Head of caudate nucleus (tissue), 42 donors: ENCODE results near the gene PAGE4.
A peak's percentile ranks its signal among the peaks of the same experiment; 100 is the strongest.

ENCODE experiments used
- DNase-seq, 42 donors: peaks; one replicate each; pipeline versions ENCODE4 v3.0.0 to v3.0.0-alpha.2; 2020 to 2021; ENCODE audit warnings: mixed read lengths in 7 of 42
- intact Hi-C: fragments of 100-400 bp; cut with DNase I; formaldehyde crosslinking; loops from one replicate; pipeline ENCODE4 v1.15.0; 2022

Gene PAGE4, protein sequence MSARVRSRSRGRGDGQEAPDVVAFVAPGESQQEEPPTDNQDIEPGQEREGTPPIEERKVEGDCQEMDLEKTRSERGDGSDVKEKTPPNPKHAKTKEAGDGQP

DNA sequence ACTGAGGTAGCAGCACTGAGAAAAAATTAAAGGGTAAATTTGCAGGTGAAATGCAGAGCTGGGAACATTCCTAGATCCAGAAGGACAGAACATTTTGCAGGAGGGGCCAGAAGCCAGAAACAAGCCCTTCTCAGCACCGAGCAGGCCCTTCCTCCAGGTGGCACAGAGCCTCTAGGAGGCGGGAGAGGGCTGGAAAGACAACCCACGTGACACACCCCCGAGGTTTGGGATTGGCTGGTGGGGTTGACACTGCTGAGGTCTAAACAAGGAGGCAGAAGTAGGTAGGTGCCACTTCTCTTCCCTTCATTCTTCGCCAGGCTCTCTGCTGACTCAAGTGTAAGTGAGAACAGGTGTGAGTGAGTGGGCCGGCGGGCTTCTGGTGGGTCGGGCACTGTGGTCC is at the start of gene PAGE4:
TSS of gene PAGE4 (plus strand) at position 288 of the 400 bp plus-strand sequence. CDS start 1,126 bp downstream, outside the sequence.
- no peak for DNase-seq
- intact Hi-C loops, result no loop called here

DNA sequence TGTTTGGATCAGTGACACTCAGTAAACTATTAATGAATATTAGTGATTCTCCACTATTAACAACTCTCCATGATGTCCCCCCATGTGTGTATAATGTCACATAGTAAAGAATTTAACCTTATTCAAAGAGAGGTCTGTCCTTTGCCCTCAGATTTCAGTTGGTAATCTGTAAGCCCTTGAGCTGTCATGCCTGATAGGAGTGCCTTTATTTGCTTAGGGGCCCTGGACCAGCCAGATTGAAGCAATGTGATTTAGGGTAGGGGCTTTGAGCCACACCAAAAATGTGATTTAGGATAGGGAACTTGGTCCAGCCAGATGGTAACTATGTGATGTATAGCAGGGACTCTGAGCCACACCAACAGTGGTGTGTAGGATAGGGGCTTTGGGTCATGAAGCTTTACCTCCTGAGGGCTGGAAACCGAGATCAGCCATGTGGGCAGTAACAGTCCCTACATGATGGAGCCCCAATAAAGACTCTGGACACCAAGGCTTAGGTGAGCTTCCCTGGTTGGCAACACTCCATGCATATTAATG is 44.3 kb upstream of the PAGE4 start:
- intact Hi-C loops, result no loop called here
- no peak for DNase-seq

DNA sequence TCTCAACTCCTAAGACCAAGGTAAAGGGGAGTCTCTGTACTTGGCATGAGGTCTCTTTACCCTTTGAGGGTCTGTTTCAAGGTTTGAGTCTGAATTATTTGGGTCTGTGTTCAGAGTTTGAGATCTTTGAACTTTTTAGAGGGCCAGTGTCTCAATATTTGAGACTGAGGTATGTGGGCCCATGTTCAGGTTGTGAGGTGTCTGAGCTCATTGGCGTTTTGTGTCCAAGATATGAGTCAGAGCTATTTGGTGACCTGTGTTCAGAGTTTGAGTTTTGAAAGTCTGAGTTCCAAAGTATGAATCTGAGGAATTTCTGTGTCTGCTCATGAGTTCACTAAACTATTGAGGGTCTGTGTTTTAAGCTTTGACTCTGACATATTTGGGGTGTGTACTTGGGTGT is 36.7 kb upstream of the PAGE4 start:
- intact Hi-C loops, result no loop called here
- DNase-seq, result no peak

DNA sequence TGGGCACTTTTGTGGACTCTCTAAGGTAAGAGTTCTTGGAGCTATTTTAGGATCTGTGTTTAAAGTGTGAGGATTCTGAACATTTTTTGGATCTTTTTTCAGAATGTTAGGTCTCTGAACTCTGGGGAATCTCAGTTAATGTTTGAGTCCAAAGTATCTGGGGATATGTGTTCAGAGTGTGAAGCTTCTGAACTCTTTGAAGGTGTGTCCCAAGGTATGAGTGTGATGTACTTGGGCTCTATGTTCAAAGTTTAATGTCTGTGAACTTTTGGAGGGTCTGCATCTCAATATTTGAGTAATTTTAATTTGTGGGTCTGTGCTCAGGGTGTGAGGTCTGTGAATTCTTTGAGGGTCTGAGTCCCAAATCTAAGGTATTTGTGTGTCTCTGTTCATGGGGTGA is 35.4 kb upstream of the PAGE4 start:
- no peak for DNase-seq
- intact Hi-C loops, result no loop called here

DNA sequence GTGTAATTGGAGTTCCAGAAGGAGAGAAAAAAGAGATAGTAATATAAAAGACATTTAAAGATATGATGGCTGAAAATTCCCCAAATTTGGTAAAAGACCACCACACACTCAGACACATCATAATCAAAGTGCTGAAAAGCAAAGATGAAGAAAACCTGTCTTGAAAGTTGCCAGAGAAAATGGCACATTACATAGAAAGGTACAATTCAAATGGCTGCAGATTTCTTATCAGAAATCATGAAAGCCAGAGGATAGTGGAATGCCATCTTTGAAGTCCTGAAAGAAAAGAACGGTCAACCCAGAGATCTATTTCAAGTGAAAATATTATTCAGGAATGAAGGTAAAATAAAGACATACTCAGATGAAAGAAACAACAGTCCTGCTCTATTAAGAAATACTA is 29.3 kb upstream of the PAGE4 start:
- intact Hi-C loops, result no loop called here

DNA sequence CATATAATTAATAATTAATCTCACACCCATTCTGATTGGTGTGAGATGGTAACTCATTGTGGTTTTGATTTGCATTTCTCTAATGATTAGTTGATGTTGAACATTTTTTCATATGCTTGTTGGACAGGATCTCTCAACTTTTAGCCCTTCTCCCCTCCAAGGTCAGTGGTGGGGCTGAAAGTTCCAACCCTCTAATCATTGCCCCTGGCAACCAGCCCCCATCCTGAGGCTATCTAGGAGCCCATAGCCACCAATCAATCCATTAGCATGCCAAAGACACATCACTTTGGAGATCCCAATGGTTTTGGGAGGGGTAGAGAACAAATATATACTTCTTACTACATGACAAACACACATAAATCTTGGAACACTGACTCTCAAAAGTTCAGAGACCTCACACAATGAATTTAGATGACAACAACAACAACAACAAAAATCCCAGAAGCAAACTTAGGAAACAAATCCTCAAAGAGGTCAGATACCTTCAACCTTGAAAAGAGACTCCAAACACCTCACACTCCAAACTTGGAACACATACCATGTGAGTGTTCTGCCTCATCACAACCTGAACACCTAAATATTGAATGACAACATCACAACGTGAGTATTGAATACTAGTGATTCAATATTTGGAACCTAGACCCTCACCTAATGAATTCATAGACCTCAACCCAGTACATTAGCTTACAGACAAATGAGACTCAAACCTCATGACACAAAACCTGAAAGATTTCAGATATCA is 19.0 kb upstream of the PAGE4 start:
- DNase-seq, result no peak
- intact Hi-C loops, result no loop called here

More for the DNA sequence above, 29.3 kb upstream of the PAGE4 start:
- no peak for DNase-seq

DNA sequence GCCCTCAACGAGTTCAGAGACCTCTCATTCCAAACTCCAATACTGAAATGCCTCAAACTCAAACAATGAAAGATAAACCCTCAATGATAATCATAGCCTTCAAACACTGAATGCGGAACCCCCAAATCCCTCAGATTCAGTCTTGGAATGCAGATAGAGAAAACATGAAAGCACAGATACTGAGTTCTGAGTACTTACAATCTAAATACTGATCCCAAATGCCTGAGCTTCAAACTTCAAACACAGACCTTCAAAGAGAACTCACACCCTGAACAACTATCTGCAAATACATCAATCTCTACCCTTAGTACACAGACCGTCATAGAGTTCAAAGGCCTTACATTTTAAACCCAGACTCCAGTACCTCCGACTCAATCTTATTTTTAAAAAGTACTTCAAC is 16.9 kb upstream of the PAGE4 start:
- DNase-seq, result no peak
- intact Hi-C loops, result no loop called here

DNA sequence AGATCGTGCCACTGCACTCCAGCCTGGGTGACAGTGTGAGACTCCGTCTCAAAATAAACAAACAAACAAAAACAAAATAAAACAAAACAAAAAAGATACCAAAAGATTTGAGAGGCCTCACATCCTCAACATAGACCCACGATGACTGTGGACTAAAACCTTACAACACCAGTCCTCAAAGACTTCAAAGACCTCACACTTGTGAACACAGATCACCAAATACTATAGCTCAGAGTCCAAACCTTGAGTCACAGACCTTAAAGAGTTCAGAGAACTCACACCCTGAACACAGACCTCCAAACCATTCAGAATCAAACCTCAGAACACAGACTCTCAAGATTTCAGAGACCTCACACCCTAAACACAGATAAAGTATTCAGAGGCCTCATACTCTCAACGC is 12.7 kb upstream of the PAGE4 start:
- intact Hi-C loops, result no loop called here
- no peak for DNase-seq

DNA sequence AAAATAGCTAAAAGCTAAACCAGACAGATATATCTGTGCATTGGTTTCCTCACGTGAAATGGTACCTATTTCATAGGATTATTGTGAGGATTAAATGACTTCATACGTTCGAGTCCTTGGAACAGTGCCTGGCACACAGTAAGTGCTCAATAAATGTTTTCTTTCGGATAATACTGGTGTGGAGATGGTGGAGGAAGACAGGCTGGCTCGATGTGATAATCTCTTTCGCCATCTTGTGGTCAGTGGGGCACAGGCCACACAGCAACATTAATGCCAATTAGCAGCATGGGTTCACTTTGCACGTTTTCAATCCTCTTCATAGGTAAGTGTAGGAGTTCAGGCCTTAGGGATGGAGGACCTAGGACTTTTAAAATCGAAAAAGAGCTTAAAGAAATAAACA is 9.3 kb downstream of the PAGE4 start:
- DNase-seq, result peak in 11 of 42 donors; percentile 1 to 49 (median 25)
- intact Hi-C loops, result no loop called here

DNA sequence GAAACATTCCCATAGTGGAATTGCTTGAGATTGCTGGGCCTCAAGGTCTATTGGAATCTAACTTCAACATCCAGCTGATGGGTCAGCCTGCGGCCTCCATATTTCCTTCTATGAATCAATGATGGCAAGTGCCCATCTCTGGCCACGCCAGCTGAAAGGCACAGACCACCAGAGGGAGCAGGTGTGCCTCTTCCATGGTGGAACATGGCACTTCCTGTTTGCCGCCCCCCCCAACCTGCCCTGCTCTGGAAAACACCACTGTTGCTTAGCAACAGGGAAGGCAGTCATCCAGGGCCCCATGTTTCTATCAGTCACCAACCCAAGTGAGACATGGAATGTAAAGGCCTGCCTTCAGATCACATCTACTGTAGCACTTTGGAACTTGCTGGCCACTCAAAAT is 11.6 kb downstream of the PAGE4 start:
- intact Hi-C loops, result no loop called here
- peak; percentile 27 to 77 (median 60) for DNase-seq

DNA sequence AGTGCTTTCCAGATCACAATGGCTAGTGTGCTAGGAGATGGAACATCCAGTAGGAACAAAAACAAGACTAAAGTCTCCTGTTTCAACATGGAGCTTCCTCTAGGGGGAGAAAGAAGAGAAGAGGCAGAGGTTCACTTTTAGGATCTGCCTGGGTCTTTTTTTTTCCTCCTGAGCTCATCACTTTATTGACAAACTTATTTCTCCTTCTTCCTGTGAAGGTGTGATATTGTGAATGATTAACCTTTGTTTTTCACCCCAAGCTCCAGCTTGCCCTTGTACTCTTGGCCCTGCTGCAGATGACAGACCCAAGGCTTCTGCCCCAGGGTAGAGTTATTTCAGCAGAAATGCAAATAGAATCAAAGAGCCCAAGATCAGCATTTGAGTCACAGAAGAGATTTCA is 13.5 kb downstream of the PAGE4 start:
- no peak for DNase-seq
- intact Hi-C loops, result no loop called here

DNA sequence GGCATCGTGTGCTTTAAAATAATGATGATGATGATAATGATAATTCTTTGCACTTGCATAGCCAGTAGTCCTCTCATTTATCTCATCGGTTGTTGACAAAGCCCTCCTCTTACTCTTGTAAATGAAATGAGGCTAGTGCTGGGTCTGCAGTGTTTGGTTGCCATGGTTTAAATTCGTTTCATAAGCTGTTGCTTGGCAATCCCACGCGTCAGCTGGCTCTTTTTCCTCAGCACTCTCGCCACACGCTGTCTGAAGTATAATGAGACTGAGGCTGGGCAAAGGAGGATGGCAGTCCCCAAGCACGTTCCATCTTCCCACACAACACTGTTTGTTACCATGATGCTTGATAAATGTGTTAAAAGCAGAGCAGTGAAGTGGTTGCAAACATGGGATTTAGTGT is 15.5 kb downstream of the PAGE4 start:
- intact Hi-C loops, result no loop called here
- peak in 30 of 42 donors; percentile 5 to 62 (median 36) for DNase-seq

DNA sequence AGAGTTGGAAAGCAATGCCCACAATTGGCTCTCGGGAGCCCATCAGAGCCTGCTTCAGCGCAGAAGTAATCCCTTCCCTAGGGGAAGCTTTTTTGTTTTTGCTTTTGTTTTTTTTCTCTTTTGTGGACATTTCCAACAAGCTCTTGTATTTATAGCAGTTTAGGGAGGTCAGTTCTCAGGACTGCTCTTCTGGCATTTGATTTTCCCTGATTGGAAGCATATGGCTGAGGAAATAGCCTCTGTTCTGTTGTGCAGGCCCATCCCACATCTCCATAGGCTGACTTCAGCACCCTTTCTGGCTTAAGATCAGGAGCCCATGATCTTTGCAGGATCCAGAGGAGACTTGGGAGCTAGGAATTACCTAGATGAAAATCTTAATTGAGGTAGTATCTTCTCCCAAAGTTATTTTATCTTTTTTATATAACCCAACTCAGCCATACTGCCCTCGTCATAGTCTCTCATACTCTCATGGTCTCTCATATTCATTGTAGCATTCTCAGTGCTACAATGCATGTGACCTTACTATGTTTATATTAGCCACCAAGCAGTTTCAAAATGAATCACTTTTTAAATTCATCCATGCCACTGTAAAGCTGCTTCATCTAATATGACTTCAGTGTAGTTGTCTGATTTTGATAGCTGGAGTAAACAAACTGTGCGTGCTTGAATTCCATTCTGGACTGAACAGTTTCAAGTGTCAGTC is 16.7 kb downstream of the PAGE4 start:
- no peak for DNase-seq
- intact Hi-C loops, result no loop called here

DNA sequence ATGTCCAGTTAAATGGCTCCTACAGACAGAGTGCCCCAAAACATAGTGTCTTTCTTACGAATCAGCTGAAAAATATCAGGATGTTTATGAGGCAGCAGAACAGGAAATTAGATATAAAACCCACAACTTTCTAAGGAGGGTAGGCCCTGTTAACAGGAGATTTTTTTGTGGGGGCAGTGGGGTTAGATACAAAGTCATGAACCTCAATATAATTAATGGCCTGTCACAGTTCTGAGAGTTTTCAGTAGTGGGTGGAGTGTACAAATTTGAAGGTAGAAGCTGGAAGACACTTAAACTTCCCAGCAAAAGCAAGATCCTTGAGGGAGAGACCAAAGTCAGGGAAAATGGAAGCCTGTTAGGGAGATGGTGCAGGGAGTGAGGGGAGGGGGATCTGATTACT is 17.4 kb downstream of the PAGE4 start:
- no peak for DNase-seq
- intact Hi-C loops, result no loop called here

DNA sequence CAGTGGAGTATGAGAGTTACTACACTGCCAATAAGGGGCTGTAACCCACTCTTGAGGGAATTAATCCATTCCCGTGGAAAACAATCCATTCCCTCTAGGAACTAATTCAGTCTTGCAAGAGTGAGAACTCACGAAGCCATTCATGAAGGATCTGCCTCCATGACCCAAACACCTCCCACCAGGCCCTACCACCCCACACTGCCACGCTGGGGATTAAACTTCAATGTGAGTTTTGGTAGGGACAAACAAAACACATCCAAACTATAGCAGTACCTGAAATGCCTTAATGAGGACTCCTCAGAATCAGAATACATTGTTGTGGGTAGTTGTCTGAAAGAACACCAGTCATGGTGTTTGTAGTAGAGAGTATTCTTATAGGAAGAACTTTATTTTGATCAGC is 19.2 kb downstream of the PAGE4 start:
- intact Hi-C loops, result no loop called here
- no peak for DNase-seq

DNA sequence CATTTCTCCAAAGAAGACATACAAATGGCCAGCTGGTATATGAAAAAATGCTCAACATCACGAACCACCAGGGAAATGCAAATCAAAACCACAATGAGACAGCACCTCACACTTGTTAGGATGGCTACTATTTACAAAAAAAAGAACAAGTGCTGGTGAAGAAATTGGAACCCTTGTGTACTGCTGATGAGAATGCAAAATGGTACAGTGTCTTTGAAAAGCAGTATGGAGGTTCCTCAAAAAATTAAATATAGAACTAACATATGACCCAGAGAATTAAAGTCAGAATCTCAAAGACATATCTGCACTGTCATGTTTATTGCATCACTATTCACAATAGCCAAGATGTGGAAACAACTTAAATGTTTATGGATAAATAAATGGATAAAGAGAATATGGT is 20.9 kb downstream of the PAGE4 start:
- no peak for DNase-seq
- intact Hi-C loops, result no loop called here

DNA sequence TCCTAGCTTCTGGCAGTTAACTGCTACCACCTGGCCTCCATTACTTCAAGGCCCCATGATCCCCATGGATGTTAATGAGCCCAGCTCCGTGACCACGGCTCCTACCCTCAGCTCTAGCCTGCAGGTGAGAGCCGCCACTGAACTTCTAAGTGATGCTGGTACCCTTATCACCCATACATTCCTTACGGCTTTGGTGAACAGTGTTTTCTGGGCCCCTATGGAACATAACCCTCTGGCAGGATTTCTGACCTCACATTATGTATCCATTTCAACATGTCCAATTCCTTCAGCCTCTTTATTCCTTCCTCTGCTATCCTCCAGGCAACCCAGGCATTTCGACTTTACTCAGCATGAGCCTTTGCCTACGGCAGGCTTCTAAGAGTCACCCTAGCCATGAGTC is 24.6 kb downstream of the PAGE4 start:
- no peak for DNase-seq
- intact Hi-C loops, result no loop called here

DNA sequence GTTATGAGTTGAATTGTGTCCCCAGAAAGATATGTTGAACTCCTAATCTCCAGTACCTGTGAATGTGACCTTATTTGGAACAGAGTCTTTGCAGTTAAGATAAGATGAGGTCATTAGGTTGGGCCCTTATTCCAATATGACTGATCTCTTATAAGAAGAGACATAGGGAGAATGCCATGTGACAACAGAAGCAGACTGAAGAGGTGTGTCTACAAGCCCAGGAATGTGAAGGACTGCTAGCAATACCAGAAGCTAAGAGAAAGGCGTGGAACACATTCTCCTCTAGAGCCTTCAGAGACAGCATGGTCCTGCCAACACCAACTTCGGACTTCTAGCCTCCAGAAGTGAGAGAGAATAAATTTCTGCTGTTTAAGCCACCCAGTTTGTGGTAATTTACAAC is 27.7 kb downstream of the PAGE4 start:
- no peak for DNase-seq
- intact Hi-C loops, result no loop called here

DNA sequence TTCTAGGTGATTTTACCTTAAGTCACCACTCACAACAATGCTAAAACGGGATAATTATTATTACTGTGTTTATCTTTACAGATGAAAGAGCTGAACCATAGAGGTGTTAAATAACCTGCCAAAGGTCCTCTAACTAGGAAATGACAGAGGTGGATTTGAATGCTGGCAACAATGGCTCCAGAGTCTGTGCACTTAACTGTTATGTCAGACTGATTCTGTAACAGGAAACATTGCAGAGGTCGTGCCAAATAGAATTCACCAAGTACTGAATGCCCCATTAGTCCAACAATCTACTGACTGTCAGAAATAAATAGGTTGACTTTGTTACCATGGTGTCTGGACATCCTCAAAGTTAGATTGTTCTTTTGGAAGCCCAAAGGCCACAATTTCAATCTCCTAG is 29.2 kb downstream of the PAGE4 start:
- DNase-seq, result no peak
- intact Hi-C loops, result no loop called here

DNA sequence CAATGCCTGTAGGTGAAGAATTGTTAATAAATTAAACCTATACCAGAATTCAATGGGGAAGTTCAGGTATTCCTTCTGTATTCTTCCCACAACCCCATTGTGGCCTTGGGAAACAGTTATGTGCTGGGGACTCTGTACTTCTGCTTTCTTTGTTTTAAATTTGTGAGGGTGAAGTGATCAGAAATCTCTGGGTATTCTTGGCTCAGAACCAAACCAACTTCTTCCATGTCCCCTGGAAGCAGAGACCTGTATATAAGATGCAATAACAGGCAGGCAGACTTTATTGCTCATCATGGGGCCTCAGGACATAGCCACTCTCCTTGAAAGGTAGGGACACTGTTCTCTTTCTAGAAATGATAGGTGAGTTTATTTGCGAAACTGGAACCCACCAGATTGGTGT is 30.4 kb downstream of the PAGE4 start:
- intact Hi-C loops, result no loop called here
- DNase-seq, result no peak
